HepG2 (cell line): ENCODE data around the gene KCNMA1. TPM values are rescaled to one million over a fixed set of nuclear protein-coding genes. Genes with fewer than 3 reads are reported as not detected.

ENCODE experiments used
- ATAC-seq: fragments of 200-7000 bp; cut with Tn5 transposase; 3 replicates; pipeline ENCODE4 v1.9.1; 2020; ENCODE audit warnings: mild to moderate bottlenecking, moderate library complexity
- BruUV-seq: library from RNA; stranded (reverse); fragments of 400-500 nt; replicated peaks from 2 replicates; lab custom pipeline; 2021; lab: Mats Ljungman, UMichigan
- CTCF ChIA-PET: fragments of 300-600 bp; formaldehyde crosslinking; extraction: SDS; loops from one replicate; lab custom pipeline; 2021; ENCODE audit warnings: low total read pairs, inconsistent platforms, low intra/inter-chr PET ratio; lab: Yijun Ruan, JAX
- POLR2A ChIA-PET: fragments of 350-600 bp; sonication (Branson Sonifier 250); formaldehyde crosslinking; loops from one replicate; lab custom pipeline; 2020; ENCODE audit warnings: antibody characterized with exemption, inconsistent platforms; lab: Yijun Ruan, JAX
- DNase-seq: peaks from one replicate; pipeline ENCODE4 v3.0.0-alpha.2; 2015; ENCODE audit warnings: low spot score
- FAIRE-seq: peaks from 3 replicates; lab custom pipeline; 2011; peaks lifted over from hg19 to GRCh38; lab: Jason Lieb, UNC
- H2AFZ ChIP-seq: one replicate; pipeline ENCODE4 v1.6.1; 2011; ENCODE audit warnings: low read length, inconsistent platforms
- H3K27ac ChIP-seq: fragments of 300-600 bp; 3 replicates; pipeline ENCODE4 v1.8.0; 2011; ENCODE audit warnings: mixed run types, mild to moderate bottlenecking, mixed read lengths, low read length, inconsistent platforms; ENCODE audit not compliant: insufficient read depth; ENCODE audit errors: extremely low read length
- H3K27me3 ChIP-seq, 2 experiments: fragments of 200-600 bp in 1 of 2; 2 replicates in 1 of 2; 3 replicates in 1 of 2; pipeline versions ENCODE4 v1.6.0 to v1.8.0; 2011; ENCODE audit warnings: low read length in 2 of 2, mild to moderate bottlenecking in 2 of 2, moderate library complexity in 2 of 2, inconsistent platforms in 1 of 2; ENCODE audit not compliant: insufficient read depth in 2 of 2, control insufficient read depth in 1 of 2
- H3K36me3 ChIP-seq, 2 experiments: fragments of 200-600 bp in 1 of 2; replicated peaks in 1 of 2; 2 replicates in 1 of 2; 3 replicates in 1 of 2; pipeline versions ENCODE4 v1.5.1 to v1.8.0; 2011; ENCODE audit warnings: low read length in 2 of 2, inconsistent platforms in 1 of 2; ENCODE audit not compliant: insufficient read depth in 2 of 2, control insufficient read depth in 1 of 2
- H3K4me1 ChIP-seq: 2 replicates; pipeline ENCODE4 v1.5.1; 2012; ENCODE audit warnings: low read length, inconsistent platforms; ENCODE audit not compliant: insufficient read depth
- H3K4me2 ChIP-seq: 2 replicates; pipeline ENCODE4 v1.6.0; 2011; ENCODE audit warnings: low read depth, low read length, inconsistent platforms
- H3K4me3 ChIP-seq, 3 experiments: fragments of 200-600 bp in 1 of 3; sonication (generic), shearing (Covaris generic) in 1 of 3; replicated peaks in 1 of 3; 2 replicates each; pipeline ENCODE4 v1.5.1; 2011 to 2016; ENCODE audit warnings: low read length in 3 of 3, inconsistent platforms in 2 of 3, low read depth in 2 of 3, mild to moderate bottlenecking in 2 of 3, control low read depth in 1 of 3, mixed read lengths in 1 of 3; ENCODE audit not compliant: insufficient read depth in 1 of 3
- H3K79me2 ChIP-seq: one replicate; pipeline ENCODE4 v1.6.1; 2011; ENCODE audit warnings: low read length, inconsistent platforms; ENCODE audit not compliant: insufficient read depth
- H3K9ac ChIP-seq: 2 replicates; pipeline ENCODE4 v1.6.0; 2011; ENCODE audit warnings: mild to moderate bottlenecking, low read depth, low read length, inconsistent platforms; ENCODE audit not compliant: insufficient read depth
- H3K9me3 ChIP-seq: 2 replicates; pipeline ENCODE4 v1.5.1; 2012; ENCODE audit warnings: mild to moderate bottlenecking, low read length
- H4K20me1 ChIP-seq: 2 replicates; pipeline ENCODE4 v1.6.0; 2011; ENCODE audit warnings: inconsistent platforms, mild to moderate bottlenecking, low read length, moderate library complexity; ENCODE audit not compliant: insufficient read depth
- BRCA1 ChIP-seq: sonication (generic); formaldehyde crosslinking; IDR thresholded peaks from 2 replicates; pipeline ENCODE4 v1.4.0; 2020; ENCODE audit warnings: missing genetic modification reagents
- ZNF879 ChIP-seq: sonication (generic); formaldehyde crosslinking; IDR thresholded peaks from 2 replicates; pipeline ENCODE4 v1.8.1; 2023; ENCODE audit warnings: missing genetic modification reagents
- WGBS: methylation state at CpG from one replicate; pipeline ENCODE4 v1.1.6; 2017; ENCODE audit warnings: low lambda C conversion rate; 5-methylcytosine and 5-hydroxymethylcytosine counted together
- in situ Hi-C: cut with HindIII; loops from 2 replicates; pipeline ENCODE4 v1.10.0; 2017; ENCODE audit warnings: low pct_unique_long_range_greater_than_20kb; ENCODE audit not compliant: extremely low pct_ligation_motif_present
- intact Hi-C: fragments of 100-400 bp; cut with micrococcal nuclease; formaldehyde crosslinking; loops from one replicate; pipeline ENCODE4 v1.10.0; 2022; ENCODE audit not compliant: unreplicated experiment
- polyA plus RNA-seq, 8 experiments: library from polyadenylated mRNA; depleted of rRNA in 3 of 8; stranded (reverse) in 7 of 8; unstranded in 1 of 8; fragments of >200 nt; fragmentation: Illumina TruSeq in 4 of 8; extraction: Trizol in 4 of 8; gene quantifications; 2 replicates each; pipeline versions ENCODE4 v1.2.1 to v1.2.3, GENCODE V29; 2011 to 2016; ENCODE audit warnings: low read depth in 4 of 8, missing spikeins in 1 of 8, mixed read lengths in 1 of 8; ENCODE audit not compliant: insufficient read depth in 1 of 8
- total RNA-seq, 5 experiments: library from RNA; depleted of rRNA; stranded (reverse); fragments of >200 nt; fragmentation: Illumina TruSeq; extraction: Trizol; gene quantifications; 2 replicates each; pipeline ENCODE4 v1.2.3, GENCODE V29; 2016; ENCODE audit warnings: low read depth in 1 of 5
- TF ChIP-seq, protein P1 (sequence below): sonication (generic); formaldehyde crosslinking; IDR thresholded peaks from 2 replicates; pipeline ENCODE4 v1.5.1; 2020; ENCODE audit warnings: missing genetic modification reagents, mild to moderate bottlenecking, borderline replicate concordance
- TF ChIP-seq, protein P2 (sequence below): sonication (generic); formaldehyde crosslinking; IDR thresholded peaks from 2 replicates; pipeline ENCODE4 v1.5.0; 2020; ENCODE audit warnings: mild to moderate bottlenecking, missing genetic modification reagents

The KCNMA1 gene
- total and polyA plus RNA-seq, 2 of the 13 experiments (the other 11 are each of a cell fraction or from before 2014, with no cell fraction given) = 0.02 TPM; not detected in 1

DNA sequence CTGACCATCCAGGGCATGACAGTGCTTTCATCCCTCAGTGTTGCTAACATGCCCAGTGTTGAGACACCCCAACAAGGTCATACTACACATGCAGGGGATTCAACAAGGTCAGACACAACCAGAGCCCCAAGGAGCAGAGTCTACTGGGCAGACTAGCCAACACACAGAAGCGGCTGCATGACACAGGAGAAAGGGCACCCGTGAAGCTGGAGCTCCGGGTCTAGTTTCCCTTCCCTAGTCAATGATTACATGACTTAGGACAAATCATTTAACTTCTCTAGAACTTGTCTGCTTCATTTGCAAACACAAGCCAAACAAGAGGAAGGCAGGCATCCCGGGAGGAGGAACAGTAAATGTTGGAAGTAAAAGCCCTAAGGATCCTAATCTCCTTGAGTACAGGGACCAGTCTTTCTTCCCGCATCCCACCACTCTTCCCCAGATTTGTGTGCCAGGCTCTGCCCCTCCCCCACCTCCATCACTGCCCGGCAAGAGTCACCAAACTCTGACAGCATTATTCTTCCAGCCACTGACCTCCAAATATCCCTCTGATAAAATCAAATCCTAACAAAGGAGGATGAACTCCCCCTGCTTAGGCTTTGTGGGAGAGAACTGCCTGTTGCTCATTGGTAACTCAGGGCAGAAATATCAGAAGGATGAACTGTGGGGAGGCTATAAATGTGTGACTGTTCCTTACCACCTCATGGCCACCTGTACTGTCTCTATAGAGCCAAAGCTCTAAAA, 104.3 kb downstream of the KCNMA1 start:
- Histone ChIP-seq H3K36me3 (no peaks in the 10 kb centered on the region), H3K9ac (no peak overlapping the region), H4K20me1 (no peaks in the 10 kb centered on the region), H3K4me3 (no peak overlapping the region), H2AFZ (no peak overlapping the region), H3K27me3 (peaks cover 1 to 6% of the 10 kb centered on the region in 2 experiments; a peak in 4 of 5 replicates), H3K4me1 (0 out of 2 replicates have a peak, but pooled peaks cover 9% of the 10 kb centered on the region), H3K79me2 (no peaks in the 10 kb centered on the region), H3K27ac (no peak overlapping the region), H3K4me2 (no peak overlapping the region), H3K9me3 (no peaks in the 10 kb centered on the region)
- 11% methylated on average over 4 of the region's 6 CpGs for WGBS
- in situ Hi-C loops = no loop called here
- TF ChIP-seq, protein P1, sequence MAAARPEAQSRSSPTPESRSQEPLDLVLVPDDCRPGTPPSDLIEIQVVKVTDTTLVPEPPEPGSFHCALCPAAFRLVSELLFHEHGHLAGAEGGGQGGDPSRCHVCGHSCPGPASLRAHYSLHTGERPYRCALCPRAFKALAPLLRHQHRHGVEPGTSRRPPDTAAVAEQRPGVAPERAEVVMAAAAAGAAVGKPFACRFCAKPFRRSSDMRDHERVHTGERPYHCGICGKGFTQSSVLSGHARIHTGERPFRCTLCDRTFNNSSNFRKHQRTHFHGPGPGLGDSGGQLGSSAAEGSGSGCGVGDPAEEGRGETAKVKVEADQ = no peak
- TF ChIP-seq, protein P2, sequence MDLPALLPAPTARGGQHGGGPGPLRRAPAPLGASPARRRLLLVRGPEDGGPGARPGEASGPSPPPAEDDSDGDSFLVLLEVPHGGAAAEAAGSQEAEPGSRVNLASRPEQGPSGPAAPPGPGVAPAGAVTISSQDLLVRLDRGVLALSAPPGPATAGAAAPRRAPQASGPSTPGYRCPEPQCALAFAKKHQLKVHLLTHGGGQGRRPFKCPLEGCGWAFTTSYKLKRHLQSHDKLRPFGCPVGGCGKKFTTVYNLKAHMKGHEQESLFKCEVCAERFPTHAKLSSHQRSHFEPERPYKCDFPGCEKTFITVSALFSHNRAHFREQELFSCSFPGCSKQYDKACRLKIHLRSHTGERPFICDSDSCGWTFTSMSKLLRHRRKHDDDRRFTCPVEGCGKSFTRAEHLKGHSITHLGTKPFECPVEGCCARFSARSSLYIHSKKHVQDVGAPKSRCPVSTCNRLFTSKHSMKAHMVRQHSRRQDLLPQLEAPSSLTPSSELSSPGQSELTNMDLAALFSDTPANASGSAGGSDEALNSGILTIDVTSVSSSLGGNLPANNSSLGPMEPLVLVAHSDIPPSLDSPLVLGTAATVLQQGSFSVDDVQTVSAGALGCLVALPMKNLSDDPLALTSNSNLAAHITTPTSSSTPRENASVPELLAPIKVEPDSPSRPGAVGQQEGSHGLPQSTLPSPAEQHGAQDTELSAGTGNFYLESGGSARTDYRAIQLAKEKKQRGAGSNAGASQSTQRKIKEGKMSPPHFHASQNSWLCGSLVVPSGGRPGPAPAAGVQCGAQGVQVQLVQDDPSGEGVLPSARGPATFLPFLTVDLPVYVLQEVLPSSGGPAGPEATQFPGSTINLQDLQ (CRISPR knock-in tag) = no peak
- TF ChIP-seq ZNF879 (CRISPR knock-in tag) (no peak), BRCA1 (CRISPR knock-in tag) (no peak)
- DNase-seq (no peak), ATAC-seq (no peak), FAIRE-seq (no peak)
- ChIA-PET POLR2A (no interaction called here), CTCF (no interaction called here)
- BruUV-seq = no TSS peak
- intact Hi-C loops = no loop called here
